GM19395 (cell line): ENCODE measurements around the gene PBXIP1.
"Not testable (repeated sequence)": the region's sequence is repeated elsewhere in the genome, so short reads cannot be mapped to it uniquely, and the experiment has no call there.

Experiments used
- ATAC-seq: cut with Tn5 transposase; IDR thresholded peaks from one replicate; pipeline ENCODE4 v1.9.1; 2021; ENCODE audit warnings: mild to moderate bottlenecking, moderate library complexity; ENCODE audit not compliant: unreplicated experiment

PBXIP1 gene

GRCh38 chr1:154995301-154995983 lies 39.5 kb upstream of the PBXIP1 start:
- ATAC-seq: not testable (repeated sequence)

GRCh38 chr1:154994591-154994990 lies 38.7 kb upstream of the PBXIP1 start:
- ATAC-seq: no peak

- no peak for ATAC-seq
Measured at GRCh38 chr1:154994269-154994587, 38.3 kb upstream of the PBXIP1 start.

- ATAC-seq: no peak
Measured at GRCh38 chr1:154993572-154994268, 37.8 kb upstream of the PBXIP1 start, which contains the start of gene LENEP. Gene LENEP (plus strand): TSS chr1:154993586. CDS start chr1:154993608, 22 bp downstream.

- no peak for ATAC-seq
Measured at GRCh38 chr1:154992721-154993571, 37.0 kb upstream of the PBXIP1 start.

- ATAC-seq: no peak
Measured at GRCh38 chr1:154990276-154990675, 34.4 kb upstream of the PBXIP1 start.

GRCh38 chr1:154989195-154989860 lies 33.4 kb upstream of the PBXIP1 start:
- ATAC-seq: no peak

GRCh38 chr1:154988058-154988954 lies 32.4 kb upstream of the PBXIP1 start:
- no peak for ATAC-seq

GRCh38 chr1:154987326-154987725 lies 31.4 kb upstream of the PBXIP1 start:
- no peak for ATAC-seq

GRCh38 chr1:154986736-154987135 lies 30.8 kb upstream of the PBXIP1 start:
- not testable (repeated sequence) for ATAC-seq

- no peak for ATAC-seq
Measured at GRCh38 chr1:154983776-154984466, 28.0 kb upstream of the PBXIP1 start.

- peak; percentile 97 for ATAC-seq
Measured at GRCh38 chr1:154982897-154983648, 27.2 kb upstream of the PBXIP1 start, which contains the start of gene FLAD1. Gene FLAD1 (plus strand): TSS chr1:154983344. CDS start chr1:154983695, 351 bp downstream.

- no peak for ATAC-seq
Measured at GRCh38 chr1:154982341-154982740, 26.4 kb upstream of the PBXIP1 start.

- ATAC-seq: no peak
Measured at GRCh38 chr1:154978360-154978759, 22.5 kb upstream of the PBXIP1 start.

GRCh38 chr1:154977762-154978161 lies 21.9 kb upstream of the PBXIP1 start:
- not testable (repeated sequence) for ATAC-seq

- ATAC-seq: no peak
Measured at GRCh38 chr1:154975409-154976059, 19.6 kb upstream of the PBXIP1 start.

GRCh38 chr1:154974808-154975408 lies 19.0 kb upstream of the PBXIP1 start:
- peak; percentile 55 for ATAC-seq
